NOMO-1 treated with dmso at 0.1 percent for 144 hours (cell line): Measurements from ENCODE around the gene PHACTR1.
"Not testable (repeated sequence)": the region's sequence is repeated elsewhere in the genome, so short reads cannot be mapped to it uniquely, and the experiment has no call there.

ENCODE experiments used
- DNase-seq: peaks from one replicate; lab custom pipeline; 2025; ENCODE audit not compliant: unreplicated experiment; lab: John Stamatoyannopoulos, UW

PHACTR1 gene

GRCh38 chr6:12943549-12943948 lies 227.0 kb downstream of the PHACTR1 start:
- no peak for DNase-seq

- no peak for DNase-seq
These were observed 227.4 kb downstream of the PHACTR1 start for GRCh38 chr6:12944001-12944400.

GRCh38 chr6:12944528-12944927 lies 228.0 kb downstream of the PHACTR1 start:
- not testable (repeated sequence) for DNase-seq

- peak; percentile 24 for DNase-seq
These were observed 230.7 kb downstream of the PHACTR1 start for GRCh38 chr6:12947151-12947871.

GRCh38 chr6:12947967-12948366 lies 231.4 kb downstream of the PHACTR1 start:
- DNase-seq, result no peak

DNA sequence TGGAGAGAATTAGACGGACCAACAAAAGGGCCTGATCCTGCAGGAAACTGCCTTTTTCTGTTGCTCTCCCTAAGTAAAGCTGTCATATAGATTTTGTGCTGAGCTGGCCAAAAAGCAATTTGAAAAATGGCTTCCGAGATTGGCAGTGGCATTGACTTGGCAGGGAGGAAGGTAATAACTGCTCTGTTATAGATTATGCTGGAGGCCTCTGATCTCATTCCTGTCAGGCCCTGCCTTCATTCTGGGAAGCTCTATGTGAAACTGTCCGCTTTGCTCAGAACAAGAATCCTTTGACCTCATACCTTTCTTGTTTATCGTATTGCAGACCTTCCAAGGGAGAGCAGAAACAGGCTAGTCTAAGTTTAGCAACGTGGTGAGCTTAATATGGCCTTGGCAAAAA lies 234.4 kb downstream of the PHACTR1 start:
- DNase-seq, result no peak

DNA sequence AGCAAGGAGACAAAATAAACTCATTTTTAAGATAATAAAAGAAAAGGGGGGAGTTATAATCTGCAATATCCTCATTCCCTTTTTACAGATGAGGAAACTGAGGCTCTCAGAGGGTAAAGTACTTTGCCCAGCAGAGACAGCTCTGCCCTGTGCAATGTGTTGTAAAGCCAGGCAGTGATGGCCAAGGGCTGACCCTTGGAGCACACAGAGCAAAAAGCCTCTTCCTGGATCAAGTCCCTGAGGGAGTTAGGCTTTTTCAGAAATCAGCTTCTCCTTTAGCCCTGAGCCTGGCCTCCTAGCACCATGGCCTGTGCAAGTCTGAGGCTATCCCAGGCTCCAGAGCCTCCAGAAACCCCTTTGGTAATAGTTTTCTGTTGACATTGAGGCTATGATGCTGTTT lies 234.8 kb downstream of the PHACTR1 start:
- no peak for DNase-seq

- no peak for DNase-seq
These were observed 235.8 kb downstream of the PHACTR1 start for GRCh38 chr6:12952318-12952717.

GRCh38 chr6:12955956-12956355 lies 239.4 kb downstream of the PHACTR1 start:
- DNase-seq, result no peak

DNA sequence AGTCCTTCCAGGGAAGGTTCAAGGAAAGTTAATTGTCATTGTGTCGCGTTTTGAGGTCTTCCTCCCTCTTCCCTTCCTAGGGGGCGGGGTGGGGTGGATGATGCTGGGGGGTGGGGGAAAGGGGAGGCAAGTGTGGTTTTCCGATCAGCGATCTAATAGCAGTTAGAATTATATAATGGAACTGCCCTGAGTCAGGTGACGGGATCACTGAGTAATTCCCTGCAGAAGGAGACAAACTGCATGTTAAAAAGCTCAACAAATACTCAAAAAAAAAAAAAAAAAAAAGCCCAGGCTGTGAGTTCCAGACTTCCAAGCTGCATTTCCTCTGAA lies 240.4 kb downstream of the PHACTR1 start:
- no peak for DNase-seq

DNA sequence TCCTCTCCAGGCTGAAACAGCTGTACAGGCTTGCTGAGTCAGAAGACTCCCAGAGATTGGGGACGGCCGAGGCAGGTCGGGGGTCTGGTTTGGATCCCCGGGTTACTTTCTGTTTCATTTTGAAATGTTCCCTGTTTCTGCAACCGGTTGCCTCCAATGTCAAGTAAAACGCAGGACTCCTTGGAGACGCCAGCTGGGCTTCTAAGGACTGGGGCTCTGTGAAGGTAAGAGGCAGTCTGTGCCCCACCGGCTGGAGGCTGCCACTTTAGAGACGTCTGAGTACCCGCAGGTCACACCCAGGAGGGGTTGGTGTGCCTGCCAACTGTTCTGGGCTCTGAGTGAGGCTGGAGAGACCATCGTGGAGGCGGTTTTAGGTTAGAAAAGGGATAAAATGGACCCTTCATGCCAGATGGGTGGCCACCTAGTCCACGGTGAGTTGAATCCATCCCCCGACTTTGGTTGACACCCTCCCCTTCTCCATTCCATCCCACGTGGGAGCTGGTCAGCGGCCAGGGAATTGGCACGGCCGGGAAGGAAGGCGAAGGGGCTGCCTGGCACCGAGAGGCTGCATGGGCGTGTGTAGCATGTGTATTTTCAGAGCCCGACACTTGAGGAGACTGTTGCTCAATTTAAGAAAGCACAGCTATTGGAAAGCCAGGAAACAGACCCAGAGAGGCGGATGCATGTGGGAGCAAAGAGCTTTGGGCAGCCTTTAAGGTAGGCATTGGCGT lies 240.9 kb downstream of the PHACTR1 start:
- DNase-seq, result no peak

GRCh38 chr6:12958052-12958706 lies 241.6 kb downstream of the PHACTR1 start:
- DNase-seq, result no peak

GRCh38 chr6:12961761-12962160 lies 245.2 kb downstream of the PHACTR1 start:
- no peak for DNase-seq

GRCh38 chr6:12962529-12962928 lies 246.0 kb downstream of the PHACTR1 start:
- no peak for DNase-seq

DNA sequence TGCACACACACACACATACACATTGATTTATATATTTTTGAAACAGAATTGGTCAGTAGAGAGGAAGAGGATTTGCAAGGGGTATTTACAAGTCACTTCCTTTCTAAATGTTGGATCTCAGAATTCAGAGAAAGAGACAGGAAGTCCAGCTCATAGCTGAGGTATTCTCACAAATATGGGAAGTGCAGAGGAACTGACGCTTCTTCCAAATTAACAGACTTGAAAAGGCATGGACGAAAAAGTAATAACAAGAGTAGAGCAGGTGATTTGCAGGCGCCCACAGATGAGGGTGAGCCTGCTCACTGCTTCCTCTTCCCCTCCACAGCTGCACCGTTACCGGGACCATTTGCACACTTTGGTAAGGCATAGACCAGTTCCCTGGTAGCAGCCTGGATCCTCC lies 246.4 kb downstream of the PHACTR1 start:
- DNase-seq, result no peak

- DNase-seq, result no peak
These were observed 247.0 kb downstream of the PHACTR1 start for GRCh38 chr6:12963567-12963966.

- DNase-seq, result peak; percentile 15
These were observed 251.1 kb downstream of the PHACTR1 start for GRCh38 chr6:12967686-12968085.

GRCh38 chr6:12968290-12968689 lies 251.7 kb downstream of the PHACTR1 start:
- peak; percentile 20 for DNase-seq

- no peak for DNase-seq
These were observed 252.4 kb downstream of the PHACTR1 start for GRCh38 chr6:12968839-12969558.

DNA sequence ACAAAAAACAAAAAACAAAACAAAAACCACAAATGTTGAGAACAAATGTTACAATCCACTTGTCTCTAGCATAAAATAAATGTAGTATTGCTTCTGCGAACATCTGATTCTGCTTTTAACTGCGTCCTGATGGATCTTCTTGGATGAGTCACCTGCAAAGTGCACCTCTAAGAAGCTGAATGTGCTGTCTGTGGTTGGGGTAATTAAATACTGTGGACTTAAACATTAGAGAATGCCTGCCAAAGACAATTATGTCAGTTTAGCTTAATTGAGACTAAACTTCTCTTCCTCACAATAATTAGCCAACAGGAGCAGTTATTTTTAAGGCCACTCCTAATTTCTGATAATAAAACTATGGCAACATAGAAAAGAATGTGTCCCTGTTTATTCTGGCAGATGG lies 253.4 kb downstream of the PHACTR1 start:
- DNase-seq, result peak; percentile 10

DNA sequence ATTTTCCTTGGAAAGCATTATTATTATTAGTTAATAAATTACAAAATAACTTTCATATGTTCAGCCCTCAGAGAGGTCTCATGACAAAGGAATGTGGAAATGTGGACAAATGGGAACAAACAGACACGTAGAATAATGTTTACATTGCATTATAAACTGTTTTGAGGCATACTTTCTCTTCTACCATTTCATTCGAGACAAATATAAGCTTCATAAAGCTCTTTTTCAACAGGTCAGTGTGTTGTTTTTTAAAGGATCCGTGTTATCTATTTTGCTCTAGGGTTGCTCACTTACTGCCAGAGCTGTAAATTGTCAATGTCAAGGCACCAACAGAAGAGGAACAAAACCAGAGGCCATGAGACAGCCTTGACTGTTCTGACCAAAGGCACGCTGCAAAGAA lies 256.8 kb downstream of the PHACTR1 start:
- DNase-seq, result no peak

GRCh38 chr6:12974551-12974950 lies 258.0 kb downstream of the PHACTR1 start:
- no peak for DNase-seq
